HEK293 (cell line): Measurements from ENCODE around the gene NAT14.
A peak's percentile ranks its signal among the peaks of the same experiment; 100 is the strongest.
"Not testable (repeated sequence)": the region's sequence is repeated elsewhere in the genome, so short reads cannot be mapped to it uniquely, and the experiment has no call there.

Source experiments
- CTCF ChIA-PET: fragments of 350-600 bp; formaldehyde crosslinking; extraction: SDS; loops from one replicate; lab custom pipeline; 2021; ENCODE audit warnings: antibody characterized with exemption; lab: Yijun Ruan, JAX
- POLR2A ChIA-PET: fragments of 300-600 bp; formaldehyde crosslinking; extraction: SDS; loops from one replicate; lab custom pipeline; 2020; ENCODE audit warnings: antibody characterized with exemption, inconsistent platforms; lab: Yijun Ruan, JAX
- H3K27ac ChIP-seq: fragments of 200-500 bp; sonication (Bioruptor generic); 2 replicates; pipeline ENCODE4 v1.5.1; 2014; ENCODE audit warnings: low read depth, low read length, control low read depth, inconsistent platforms; ENCODE audit errors: extremely low read depth
- H3K36me3 ChIP-seq, 2 experiments: fragments of 200-500 bp in 1 of 2; sonication (Bioruptor generic) in 1 of 2; 1 replicate in 1 of 2; 2 replicates in 1 of 2; pipeline ENCODE4 v1.5.1; 2014 to 2017; ENCODE audit warnings: inconsistent platforms in 2 of 2, low read length in 2 of 2; ENCODE audit not compliant: control insufficient read depth in 2 of 2, insufficient read depth in 1 of 2
- H3K4me1 ChIP-seq: fragments of 200-500 bp; sonication (Bioruptor generic); 2 replicates; pipeline ENCODE4 v1.5.1; 2014; ENCODE audit warnings: mild to moderate bottlenecking, low read length, inconsistent platforms; ENCODE audit not compliant: control insufficient read depth, insufficient read depth
- H3K4me3 ChIP-seq: 2 replicates; pipeline ENCODE4 v1.5.1; 2011; ENCODE audit warnings: low read depth, mild to moderate bottlenecking, control low read depth, low read length, moderate library complexity
- H3K9me3 ChIP-seq: fragments of 200-500 bp; sonication (Bioruptor generic); 2 replicates; pipeline ENCODE4 v1.5.1; 2014; ENCODE audit warnings: low read depth, low read length, inconsistent platforms; ENCODE audit not compliant: control insufficient read depth, insufficient read depth
- EGR2 ChIP-seq: fragments of 450-650 bp; formaldehyde crosslinking; IDR thresholded peaks from 2 replicates; pipeline ENCODE4 v1.5.1; 2016; ENCODE audit warnings: low read depth, missing biosample characterization, missing genetic modification characterization
- PRDM6 ChIP-seq: fragments of 450-650 bp; formaldehyde crosslinking; IDR thresholded peaks from 2 replicates; pipeline ENCODE4 v1.5.1; 2017; ENCODE audit warnings: missing biosample characterization, missing genetic modification characterization
- SCRT2 ChIP-seq: fragments of 450-650 bp; formaldehyde crosslinking; IDR thresholded peaks from 2 replicates; pipeline ENCODE4 v1.5.1; 2016; ENCODE audit warnings: missing biosample characterization, missing genetic modification characterization
- SP7 ChIP-seq: fragments of 450-650 bp; formaldehyde crosslinking; IDR thresholded peaks from 2 replicates; pipeline ENCODE4 v1.5.1; 2016; ENCODE audit warnings: missing biosample characterization, missing genetic modification characterization
- ZFHX2 ChIP-seq: fragments of 450-650 bp; formaldehyde crosslinking; conservative IDR thresholded peaks from 2 replicates; pipeline ENCODE4 v1.5.1; 2016; ENCODE audit warnings: missing biosample characterization, missing genetic modification characterization
- ZNF114 ChIP-seq: fragments of 450-650 bp; formaldehyde crosslinking; IDR thresholded peaks from 2 replicates; pipeline ENCODE4 v1.5.0; 2017; ENCODE audit warnings: missing biosample characterization, missing genetic modification characterization
- ZNF366 ChIP-seq: fragments of 450-650 bp; formaldehyde crosslinking; conservative IDR thresholded peaks from 2 replicates; pipeline ENCODE4 v1.5.1; 2016; ENCODE audit warnings: missing biosample characterization, missing genetic modification characterization
- ZNF664 ChIP-seq: fragments of 450-650 bp; formaldehyde crosslinking; IDR thresholded peaks from 2 replicates; pipeline ENCODE4 v1.5.1; 2016; ENCODE audit warnings: missing biosample characterization, missing genetic modification characterization
- ZNF747 ChIP-seq: fragments of 450-650 bp; formaldehyde crosslinking; IDR thresholded peaks from 2 replicates; pipeline ENCODE4 v1.5.1; 2016; ENCODE audit warnings: missing biosample characterization, missing genetic modification characterization
- ZNF768 ChIP-seq: fragments of 450-650 bp; formaldehyde crosslinking; IDR thresholded peaks from 2 replicates; pipeline ENCODE4 v1.5.1; 2018; ENCODE audit warnings: missing biosample characterization, mild to moderate bottlenecking, missing genetic modification characterization
- ZNF792 ChIP-seq: fragments of 450-650 bp; formaldehyde crosslinking; IDR thresholded peaks from 2 replicates; pipeline ENCODE4 v1.5.1; 2016; ENCODE audit warnings: missing biosample characterization, missing genetic modification characterization

Gene NAT14

GRCh38 chr19:55496820-55497219, 11.8 kb downstream of the NAT14 start:
- H3K4me1 ChIP-seq, H3K27ac ChIP-seq, H3K4me3 ChIP-seq, H3K9me3 ChIP-seq, H3K36me3 ChIP-seq: not testable (repeated sequence)
- CTCF ChIA-PET: interaction anchor here (0.9 to 2.6 kb wide), 2 partner anchors 29 to 196 kb away, joined by 3 to 14 read pairs; no protein-coding TSS in a partner anchor
- TF ChIP-seq SCRT2 (tag by site-specific recombination): peak; percentile 63; the same call in 1 of the 2 replicates
- POLR2A ChIA-PET: interaction anchor here (1.5 to 1.8 kb wide), 2 partner anchors 12 to 20 kb away, joined by 7 to 8 read pairs; partner anchors contain the start of genes NAT14 and ZNF628

- H3K36me3 ChIP-seq: no peaks in the 10 kb centered on the region
- POLR2A ChIA-PET: interaction anchor here (1.4 to 1.8 kb wide), 3 partner anchors 11 to 21 kb away, joined by 3 to 8 read pairs (median 4); partner anchors contain the start of genes NAT14 and ZNF628
- CTCF ChIA-PET: interaction anchor here (1.3 to 2.3 kb wide), 2 partner anchors 30 to 357 kb away, joined by 3 to 24 read pairs; no protein-coding TSS in a partner anchor
- TF ChIP-seq ZFHX2 (tag by site-specific recombination): no peak
- 0 out of 2 replicates have a peak, but pooled peaks have one; percentile 41 for TF ChIP-seq ZNF366
- H3K27ac ChIP-seq: no peak overlapping the region
- H3K4me3 ChIP-seq: no peak overlapping the region
- no peaks in the 10 kb centered on the region for H3K4me1 ChIP-seq
- H3K9me3 ChIP-seq: no peaks in the 10 kb centered on the region
Observed at GRCh38 chr19:55497763-55498162, 12.8 kb downstream of the NAT14 start.

- no peak for TF ChIP-seq ZNF747 (tag by site-specific recombination)
- TF ChIP-seq ZNF768 (tag by site-specific recombination): peak; percentile 89; the same call in 1 of the 2 replicates
- TF ChIP-seq, all 188 proteins: peak for 1
Observed at GRCh38 chr19:55498246-55498840, 13.4 kb downstream of the NAT14 start.

GRCh38 chr19:55500368-55500952, 15.5 kb downstream of the NAT14 start:
- TF ChIP-seq SP7 (no peak), PRDM6 (tag by site-specific recombination) (no peak), EGR2 (tag by site-specific recombination) (no peak), ZNF114 (no peak), ZNF664 (tag by site-specific recombination) (no peak), ZNF792 (tag by site-specific recombination) (no peak)
- no peaks in the 10 kb centered on the region for H3K36me3 ChIP-seq
- ChIA-PET POLR2A (interaction anchor here (0.7 kb wide), 1 partner anchor 24 kb away, joined by 3 read pairs; the partner anchor contains the start of gene ZNF628), CTCF (interaction anchor here (0.9 to 12.1 kb wide), 3 partner anchors 15 to 33 kb away, joined by 3 to 152 read pairs (median 4); partner anchors contain the start of gene NAT14)
- no peak overlapping the region for H3K27ac ChIP-seq
- no peak overlapping the region for H3K4me3 ChIP-seq
- no peaks in the 10 kb centered on the region for H3K4me1 ChIP-seq
- no peaks in the 10 kb centered on the region for H3K9me3 ChIP-seq

More at GRCh38 chr19:55498246-55498840, 13.4 kb downstream of the NAT14 start:
- Histone ChIP-seq H3K36me3 (no peaks in the 10 kb centered on the region), H3K4me1 (no peaks in the 10 kb centered on the region), H3K9me3 (no peaks in the 10 kb centered on the region), H3K4me3 (no peak overlapping the region), H3K27ac (no peak overlapping the region)
- CTCF ChIA-PET: interaction anchor here (0.6 to 2.3 kb wide), 5 partner anchors 31 to 673 kb away, joined by 3 to 24 read pairs (median 3); no protein-coding TSS in a partner anchor
- POLR2A ChIA-PET: interaction anchor here (1.4 to 1.7 kb wide), 2 partner anchors 12 to 22 kb away, joined by 3 to 4 read pairs; partner anchors contain the start of gene ZNF628
